ENCODE results near the gene ADAMTS12.

DNA sequence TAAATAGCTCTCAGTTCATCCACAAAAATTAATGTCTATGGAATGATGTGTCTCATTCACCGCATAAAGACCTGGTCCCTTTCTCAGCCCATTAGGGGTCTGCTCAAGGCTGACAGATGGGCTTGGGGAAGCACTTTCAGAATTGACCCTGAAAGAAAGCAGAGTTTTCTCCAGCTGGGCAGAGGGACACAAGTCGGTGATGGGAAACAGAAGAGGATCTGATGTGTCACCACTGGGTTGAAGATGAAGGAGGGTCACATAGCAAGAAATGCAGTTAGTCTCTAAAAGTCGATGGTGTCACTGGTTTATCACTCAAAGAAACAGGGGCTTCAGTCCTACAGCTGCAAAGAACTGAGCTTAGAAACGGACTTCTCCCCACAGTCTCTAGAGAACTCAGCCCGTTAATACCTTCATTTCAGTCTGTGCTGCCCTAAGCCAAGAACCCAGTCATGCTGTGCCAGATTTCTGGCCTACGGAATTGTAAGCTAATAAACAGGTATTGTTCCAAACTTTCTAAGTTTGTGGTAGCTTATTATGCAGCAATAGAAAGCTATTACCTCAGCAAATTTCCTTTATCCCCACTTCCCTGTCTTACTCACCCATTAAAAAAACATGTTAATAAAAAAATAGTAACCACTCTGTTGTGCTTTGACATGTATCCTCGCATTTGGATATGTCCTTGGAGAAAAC lies 64.6 kb downstream of the ADAMTS12 start:
- TF ChIP-seq EZH2 (IDR thresholded peaks at IDR 0.05; ENCODE audit: insufficient read depth, poor library complexity, severe bottlenecking) (no peak), EZH2phosphoT487 (IDR thresholded peaks at IDR 0.05; ENCODE audit: insufficient read depth, low read depth) (no peak)

Data from GM23248 (cell line).